Measurements from ENCODE around the gene CFAP210. TPM values are rescaled to one million over a fixed set of nuclear protein-coding genes. Genes with fewer than 3 reads are reported as not detected.

CFAP210 gene
- total RNA-seq, 1 experiment from 2014 or later: 0.94 TPM

DNA sequence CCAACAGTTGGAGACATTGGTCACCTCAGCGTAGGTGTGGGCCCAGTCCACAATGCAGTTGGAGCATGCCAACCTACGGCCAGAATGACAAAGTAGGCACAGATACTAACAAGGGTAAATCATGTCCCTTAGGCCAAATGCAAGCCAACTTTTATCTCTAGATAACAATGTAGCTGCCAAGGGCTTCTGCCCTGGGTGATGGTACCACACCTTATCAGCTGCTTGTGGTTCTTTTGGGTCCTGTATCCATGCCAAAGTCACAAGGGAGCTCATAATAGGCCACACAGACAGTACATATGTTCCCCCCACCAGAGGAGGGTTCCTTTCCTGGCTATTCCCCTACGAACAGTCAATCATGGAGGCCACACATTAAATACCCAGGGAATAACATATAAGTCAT lies 19.1 kb upstream of the CFAP210 start:
- Histone ChIP-seq H2BK15ac (ENCODE audit: low read depth, low read length) (no peak overlapping the region), H3T11ph (ENCODE audit: low read length) (no peak overlapping the region), H3K18ac (ENCODE audit: insufficient read length, low read depth, low read length) (no peak overlapping the region), H4K5ac (ENCODE audit: insufficient read length, low read depth, low read length) (no peak overlapping the region), H2AK5ac (ENCODE audit: insufficient read length, low read length) (no peak overlapping the region), H3K4ac (ENCODE audit: low read depth, low read length) (no peak overlapping the region), H3K9me3 (ENCODE audit: control insufficient read depth, low read depth, low read length) (no peaks in the 10 kb centered on the region), H3K56ac (ENCODE audit: insufficient read length, low read depth, low read length) (no peak overlapping the region), H3K23me2 (ENCODE audit: insufficient read length, low read depth, low read length, poor library complexity, severe bottlenecking) (no peaks in the 10 kb centered on the region), H4K20me1 (ENCODE audit: control insufficient read depth, insufficient read depth, insufficient read length) (no peaks in the 10 kb centered on the region), H2BK120ac (ENCODE audit: low read depth, low read length, poor library complexity, severe bottlenecking) (no peak overlapping the region), H3K14ac (ENCODE audit: insufficient read depth, low read length) (no peak overlapping the region), H2BK5ac (ENCODE audit: insufficient read length, low read length) (no peak overlapping the region), H3K79me2 (ENCODE audit: insufficient read depth, low read length) (no peaks in the 10 kb centered on the region), H3K4me1 (ENCODE audit: insufficient read depth, low read length) (no peaks in the 10 kb centered on the region), H3K4me2 (ENCODE audit: insufficient read depth, insufficient read length, low read length) (no peak overlapping the region), H2BK12ac (ENCODE audit: insufficient read length, low read depth, low read length) (no peak overlapping the region), H2AFZ (ENCODE audit: low read length) (no peak overlapping the region), H3K27ac (ENCODE audit: insufficient read length, low read depth, low read length) (no peak overlapping the region), H3K9ac (ENCODE audit: extremely low read depth, insufficient read length, low read length) (no peak overlapping the region), H4K8ac (replicated peaks; ENCODE audit: insufficient read length, low read depth, low read length) (no peak overlapping the region), H4K91ac (ENCODE audit: insufficient read length, low read depth, low read length) (no peak overlapping the region), H3K27me3 (ENCODE audit: insufficient read depth, low read length) (no peaks in the 10 kb centered on the region), H2BK20ac (ENCODE audit: low read depth, low read length, poor library complexity, severe bottlenecking) (no peak overlapping the region), H3K79me1 (ENCODE audit: insufficient read depth, low read depth, low read length, poor library complexity, severe bottlenecking) (no peaks in the 10 kb centered on the region), H3K23ac (ENCODE audit: insufficient read length, low read depth, low read length) (no peak overlapping the region)
- no peak for DNase-seq
- WGBS (ENCODE audit: extremely low coverage, insufficient read length, low lambda C conversion rate): no CpG with 5 or more reads among the region's 3 CpGs
- H3K4me1 Mint-ChIP-seq: peaks cover 0 to 8% of the 10 kb centered on the region in 2 experiments; a peak in 2 of 4 replicates
- no peak overlapping the region; a peak in 1 of 7 replicates for H3K27ac Mint-ChIP-seq
- TF ChIP-seq, protein P1, sequence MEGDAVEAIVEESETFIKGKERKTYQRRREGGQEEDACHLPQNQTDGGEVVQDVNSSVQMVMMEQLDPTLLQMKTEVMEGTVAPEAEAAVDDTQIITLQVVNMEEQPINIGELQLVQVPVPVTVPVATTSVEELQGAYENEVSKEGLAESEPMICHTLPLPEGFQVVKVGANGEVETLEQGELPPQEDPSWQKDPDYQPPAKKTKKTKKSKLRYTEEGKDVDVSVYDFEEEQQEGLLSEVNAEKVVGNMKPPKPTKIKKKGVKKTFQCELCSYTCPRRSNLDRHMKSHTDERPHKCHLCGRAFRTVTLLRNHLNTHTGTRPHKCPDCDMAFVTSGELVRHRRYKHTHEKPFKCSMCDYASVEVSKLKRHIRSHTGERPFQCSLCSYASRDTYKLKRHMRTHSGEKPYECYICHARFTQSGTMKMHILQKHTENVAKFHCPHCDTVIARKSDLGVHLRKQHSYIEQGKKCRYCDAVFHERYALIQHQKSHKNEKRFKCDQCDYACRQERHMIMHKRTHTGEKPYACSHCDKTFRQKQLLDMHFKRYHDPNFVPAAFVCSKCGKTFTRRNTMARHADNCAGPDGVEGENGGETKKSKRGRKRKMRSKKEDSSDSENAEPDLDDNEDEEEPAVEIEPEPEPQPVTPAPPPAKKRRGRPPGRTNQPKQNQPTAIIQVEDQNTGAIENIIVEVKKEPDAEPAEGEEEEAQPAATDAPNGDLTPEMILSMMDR (conservative IDR thresholded peaks at IDR 0.05): no peak
- H3K4me3 Mint-ChIP-seq: no peak overlapping the region
- H3K27me3 Mint-ChIP-seq (ENCODE audit: low read depth): no peaks in the 10 kb centered on the region
- H3K9me3 Mint-ChIP-seq: peaks cover 8% of the 10 kb centered on the region in 2 experiments
- peaks cover 9 to 17% (median 14%) of the 10 kb centered on the region in 3 experiments; a peak in 6 of 7 replicates for H3K36me3 Mint-ChIP-seq (ENCODE audit: insufficient read depth in 1 of 3, low read depth in 3 of 3)

Measured in H9 (cell line).